ENCODE data around the gene ITGA11. TPM values are rescaled to one million over a fixed set of nuclear protein-coding genes. Genes with fewer than 3 reads are reported as not detected.

Gene ITGA11
- total RNA-seq, 1 donor from 2014 or later: 193 TPM

- peaks cover 42% of the 10 kb centered on the region for H3K4me1 ChIP-seq (ENCODE audit: insufficient read depth, low read length)
- peaks cover 67% of the 10 kb centered on the region for H3K4me1 Mint-ChIP-seq (ENCODE audit: low read depth, unreplicated experiment)
- H3K79me2 ChIP-seq (ENCODE audit: insufficient read depth, low read length): peaks cover 92% of the 10 kb centered on the region
- FAIRE-seq (no peak), DNase-seq (ENCODE audit: low read depth) (peak; percentile 68)
- H3K27me3 Mint-ChIP-seq (ENCODE audit: low read depth, unreplicated experiment): peaks cover 3% of the 10 kb centered on the region
- no peak overlapping the region for H3K4me3 Mint-ChIP-seq (ENCODE audit: unreplicated experiment)
- H4K20me1 ChIP-seq (ENCODE audit: insufficient read depth, low read length): peaks cover 97% of the 10 kb centered on the region
- peak overlapping the region; percentile 45 for H3K27ac Mint-ChIP-seq (ENCODE audit: unreplicated experiment)
- no peaks in the 10 kb centered on the region for H3K27me3 ChIP-seq (ENCODE audit: insufficient read depth, low read length)
- no peak overlapping the region for H3K9ac ChIP-seq (ENCODE audit: low read length)
- H3K4me3 ChIP-seq (ENCODE audit: insufficient read depth, low read depth, low read length): no peak overlapping the region
- H3K36me3 ChIP-seq (ENCODE audit: insufficient read depth, low read length): no peaks in the 10 kb centered on the region
- H3K27ac ChIP-seq (ENCODE audit: low read depth, low read length): no peak overlapping the region
- no peak for TF ChIP-seq EZH2 (IDR thresholded peaks at IDR 0.05; ENCODE audit: insufficient read depth, low read length)
- no peak for TF ChIP-seq CTCF (IDR thresholded peaks at IDR 0.05; ENCODE audit: insufficient read depth, low read depth, low read length)
- H3K4me2 ChIP-seq (ENCODE audit: low read length): no peak overlapping the region
- H3K36me3 Mint-ChIP-seq (ENCODE audit: low read depth, unreplicated experiment): peaks cover 45% of the 10 kb centered on the region
- H3K9me3 ChIP-seq (ENCODE audit: insufficient read depth, low read depth, low read length): no peaks in the 10 kb centered on the region
- no peaks in the 10 kb centered on the region for H3K9me3 Mint-ChIP-seq (ENCODE audit: unreplicated experiment)
- H2AFZ ChIP-seq (ENCODE audit: low read depth, low read length): no peak overlapping the region
Observed at GRCh38 chr15:68417897-68418296, 14.1 kb downstream of the ITGA11 start.

DNA sequence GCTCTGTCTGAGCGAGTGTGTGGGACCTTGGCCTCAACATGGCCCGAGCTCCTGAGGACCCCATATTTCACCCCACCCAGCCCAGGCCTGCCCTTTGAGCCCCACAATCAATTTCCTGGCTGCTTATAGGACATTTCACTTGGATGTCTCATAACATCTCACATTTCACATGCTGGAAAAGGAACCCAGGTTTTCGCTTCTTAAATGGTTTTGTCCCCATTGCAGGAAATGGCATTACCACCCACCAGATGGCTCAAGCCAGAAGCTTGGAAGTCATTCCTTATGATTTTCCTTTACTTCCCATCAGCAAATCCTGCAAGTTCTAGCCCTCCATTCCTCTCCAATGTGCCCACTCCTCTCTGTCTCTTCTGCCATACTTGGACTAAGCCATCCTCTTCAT is 14.9 kb downstream of the ITGA11 start:
- DNase-seq (ENCODE audit: low read depth): no peak
- Histone ChIP-seq H3K27ac (ENCODE audit: low read depth, low read length) (no peak overlapping the region), H3K4me3 (ENCODE audit: insufficient read depth, low read depth, low read length) (no peak overlapping the region), H3K9me3 (ENCODE audit: insufficient read depth, low read depth, low read length) (no peaks in the 10 kb centered on the region), H3K27me3 (ENCODE audit: insufficient read depth, low read length) (no peaks in the 10 kb centered on the region), H3K79me2 (ENCODE audit: insufficient read depth, low read length) (peaks cover 92% of the 10 kb centered on the region), H3K36me3 (ENCODE audit: insufficient read depth, low read length) (no peaks in the 10 kb centered on the region), H4K20me1 (ENCODE audit: insufficient read depth, low read length) (peaks cover 95% of the 10 kb centered on the region), H3K9ac (ENCODE audit: low read length) (no peak overlapping the region), H3K4me2 (ENCODE audit: low read length) (no peak overlapping the region), H3K4me1 (ENCODE audit: insufficient read depth, low read length) (peaks cover 39% of the 10 kb centered on the region), H2AFZ (ENCODE audit: low read depth, low read length) (no peak overlapping the region)
- peaks cover 3% of the 10 kb centered on the region for H3K27me3 Mint-ChIP-seq (ENCODE audit: low read depth, unreplicated experiment)
- H3K9me3 Mint-ChIP-seq (ENCODE audit: unreplicated experiment): no peaks in the 10 kb centered on the region
- peaks cover 59% of the 10 kb centered on the region for H3K4me1 Mint-ChIP-seq (ENCODE audit: low read depth, unreplicated experiment)
- no peak for TF ChIP-seq CTCF (IDR thresholded peaks at IDR 0.05; ENCODE audit: insufficient read depth, low read depth, low read length)
- no peak for TF ChIP-seq EZH2 (IDR thresholded peaks at IDR 0.05; ENCODE audit: insufficient read depth, low read length)
- H3K36me3 Mint-ChIP-seq (ENCODE audit: low read depth, unreplicated experiment): peaks cover 43% of the 10 kb centered on the region
- H3K4me3 Mint-ChIP-seq (ENCODE audit: unreplicated experiment): no peak overlapping the region
- FAIRE-seq: no peak
- H3K27ac Mint-ChIP-seq (ENCODE audit: unreplicated experiment): peak overlapping the region; percentile 79

DNA sequence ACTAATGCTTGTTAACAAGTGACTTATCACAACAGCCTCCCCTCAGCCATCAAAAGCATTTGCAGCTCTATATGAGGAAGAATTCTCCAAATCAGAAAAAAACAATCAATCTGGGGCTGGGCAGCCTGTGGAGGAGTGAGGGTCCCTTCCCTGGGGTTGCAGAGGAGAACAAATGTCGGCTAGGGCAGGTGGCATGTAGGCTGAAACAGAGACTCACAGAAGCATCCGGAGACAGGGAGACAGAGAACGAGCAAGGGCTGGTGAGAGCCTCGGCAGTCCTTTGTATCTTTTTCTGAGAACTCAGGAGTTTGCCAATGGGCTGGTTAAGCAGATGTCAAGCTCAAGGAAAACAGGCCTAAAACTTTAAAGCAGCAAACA is 15.8 kb downstream of the ITGA11 start:
- Histone ChIP-seq H2AFZ (ENCODE audit: low read depth, low read length) (no peak overlapping the region), H3K79me2 (ENCODE audit: insufficient read depth, low read length) (peaks cover 94% of the 10 kb centered on the region), H3K4me2 (ENCODE audit: low read length) (no peak overlapping the region), H3K9ac (ENCODE audit: low read length) (no peak overlapping the region), H3K9me3 (ENCODE audit: insufficient read depth, low read depth, low read length) (no peaks in the 10 kb centered on the region), H3K4me1 (ENCODE audit: insufficient read depth, low read length) (peaks cover 30% of the 10 kb centered on the region), H3K36me3 (ENCODE audit: insufficient read depth, low read length) (no peaks in the 10 kb centered on the region), H3K4me3 (ENCODE audit: insufficient read depth, low read depth, low read length) (no peak overlapping the region), H3K27ac (ENCODE audit: low read depth, low read length) (no peak overlapping the region), H3K27me3 (ENCODE audit: insufficient read depth, low read length) (no peaks in the 10 kb centered on the region), H4K20me1 (ENCODE audit: insufficient read depth, low read length) (peaks cover 95% of the 10 kb centered on the region)
- Mint-ChIP-seq H3K27me3 (ENCODE audit: low read depth, unreplicated experiment) (peaks cover 3% of the 10 kb centered on the region), H3K36me3 (ENCODE audit: low read depth, unreplicated experiment) (peaks cover 44% of the 10 kb centered on the region), H3K9me3 (ENCODE audit: unreplicated experiment) (no peaks in the 10 kb centered on the region), H3K27ac (ENCODE audit: unreplicated experiment) (peak overlapping the region; percentile 62), H3K4me1 (ENCODE audit: low read depth, unreplicated experiment) (peaks cover 53% of the 10 kb centered on the region), H3K4me3 (ENCODE audit: unreplicated experiment) (peak overlapping the region; percentile 47)
- no peak for FAIRE-seq
- no peak for DNase-seq (ENCODE audit: low read depth)
- TF ChIP-seq CTCF (IDR thresholded peaks at IDR 0.05; ENCODE audit: insufficient read depth, low read depth, low read length) (no peak), EZH2 (IDR thresholded peaks at IDR 0.05; ENCODE audit: insufficient read depth, low read length) (no peak)
